Activated naive CD8-positive, alpha-beta T cell treated with anti-CD3 and anti-CD28 coated beads, Interleukin-2, amount 10 ng/mL, durations not matched to agents 7 days and 5 days (primary cell): ENCODE data around the gene CSN3. TPM values are rescaled to one million over a fixed set of nuclear protein-coding genes. Genes with fewer than 3 reads are reported as not detected.
"Not testable (repeated sequence)": the region's sequence is repeated elsewhere in the genome, so short reads cannot be mapped to it uniquely, and the experiment has no call there.

Experiments used
- ATAC-seq: fragments of 150-1000 bp; cut with Tn5 transposase; one replicate; pipeline ENCODE4 v1.10.0; 2021; ENCODE audit warnings: low read depth, moderate library complexity
- POLR2A ChIA-PET: fragments of 350-600 bp; sonication (Branson Sonifier 250); formaldehyde crosslinking; loops from one replicate; lab custom pipeline; 2021; ENCODE audit warnings: antibody characterized with exemption; lab: Charles Lee
- DNase-seq: peaks from one replicate; pipeline ENCODE4 v3.0.0; 2021
- H3K27ac Mint-ChIP-seq: one replicate; pipeline ENCODE4 v1.8.0; 2022; ENCODE audit warnings: mild to moderate bottlenecking, mixed read lengths
- H3K27me3 Mint-ChIP-seq: one replicate; pipeline ENCODE4 v1.8.0; 2022; ENCODE audit warnings: mild to moderate bottlenecking, moderate library complexity, mixed read lengths
- H3K36me3 Mint-ChIP-seq: one replicate; pipeline ENCODE4 v1.8.0; 2021; ENCODE audit warnings: mild to moderate bottlenecking, mixed read lengths
- H3K4me1 Mint-ChIP-seq: one replicate; pipeline ENCODE4 v1.8.0; 2021; ENCODE audit warnings: mixed read lengths
- H3K4me3 Mint-ChIP-seq: one replicate; pipeline ENCODE4 v1.8.0; 2022; ENCODE audit warnings: mild to moderate bottlenecking, moderate library complexity, mixed read lengths
- H3K9me3 Mint-ChIP-seq: one replicate; pipeline ENCODE4 v1.8.0; 2021; ENCODE audit warnings: mixed read lengths
- total RNA-seq, 2 experiments: library from RNA; stranded (reverse); gene quantifications; one replicate each; pipeline ENCODE4 v1.2.3, GENCODE V29; 2021

CSN3 gene, protein sequence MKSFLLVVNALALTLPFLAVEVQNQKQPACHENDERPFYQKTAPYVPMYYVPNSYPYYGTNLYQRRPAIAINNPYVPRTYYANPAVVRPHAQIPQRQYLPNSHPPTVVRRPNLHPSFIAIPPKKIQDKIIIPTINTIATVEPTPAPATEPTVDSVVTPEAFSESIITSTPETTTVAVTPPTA
- not detected for total RNA-seq

DNA sequence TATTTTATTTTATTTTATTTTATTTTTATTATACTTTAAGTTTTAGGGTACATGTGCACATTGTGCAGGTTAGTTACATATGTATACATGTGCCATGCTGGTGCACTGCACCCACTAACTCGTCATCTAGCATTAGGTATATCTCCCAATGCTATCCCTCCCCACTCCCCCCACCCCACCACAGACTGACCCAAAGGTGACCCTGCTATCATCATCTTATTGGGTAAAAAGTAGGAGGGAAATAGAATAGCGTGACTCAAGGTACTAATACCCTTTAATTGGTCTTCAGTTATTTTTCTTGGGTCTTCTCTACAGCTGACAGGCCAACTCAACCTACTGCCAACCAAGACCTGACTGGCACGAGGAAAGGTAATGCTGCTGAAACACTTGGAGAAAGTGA is at the start of gene CSN3:
Gene CSN3, plus strand, starts transcription at position 301 of the 400 bp plus-strand sequence. CDS start 2,223 bp downstream, outside the sequence.
- ATAC-seq, POLR2A ChIA-PET, H3K9me3 Mint-ChIP-seq, H3K36me3 Mint-ChIP-seq, DNase-seq, H3K27me3 Mint-ChIP-seq, H3K4me3 Mint-ChIP-seq, H3K27ac Mint-ChIP-seq, H3K4me1 Mint-ChIP-seq: not testable (repeated sequence)

DNA sequence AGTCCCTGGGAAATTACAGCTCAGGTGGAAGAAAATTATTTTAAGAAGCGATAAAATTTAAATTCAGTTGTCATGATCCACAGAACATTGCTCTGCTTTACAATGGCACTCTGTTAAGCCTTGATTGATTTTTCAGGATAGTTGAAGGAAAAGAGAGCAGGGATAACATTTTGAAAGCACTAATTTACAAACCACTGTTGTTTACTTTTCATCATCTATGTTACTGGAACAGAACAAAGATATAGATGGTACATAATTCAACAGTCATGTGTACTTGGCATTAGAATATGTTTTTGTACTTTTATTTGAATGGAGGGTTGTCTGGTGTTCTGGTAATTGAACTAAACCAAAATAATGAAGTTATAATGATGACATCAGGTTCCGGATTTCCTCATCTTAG is 49.5 kb upstream of the CSN3 start:
- ATAC-seq, result no peak
- Mint-ChIP-seq H3K36me3 (no peaks in the 10 kb centered on the region), H3K27ac (no peak overlapping the region), H3K27me3 (no peaks in the 10 kb centered on the region), H3K9me3 (no peaks in the 10 kb centered on the region), H3K4me1 (no peaks in the 10 kb centered on the region), H3K4me3 (no peak overlapping the region)
- DNase-seq, result no peak
- POLR2A ChIA-PET, result no interaction called here

DNA sequence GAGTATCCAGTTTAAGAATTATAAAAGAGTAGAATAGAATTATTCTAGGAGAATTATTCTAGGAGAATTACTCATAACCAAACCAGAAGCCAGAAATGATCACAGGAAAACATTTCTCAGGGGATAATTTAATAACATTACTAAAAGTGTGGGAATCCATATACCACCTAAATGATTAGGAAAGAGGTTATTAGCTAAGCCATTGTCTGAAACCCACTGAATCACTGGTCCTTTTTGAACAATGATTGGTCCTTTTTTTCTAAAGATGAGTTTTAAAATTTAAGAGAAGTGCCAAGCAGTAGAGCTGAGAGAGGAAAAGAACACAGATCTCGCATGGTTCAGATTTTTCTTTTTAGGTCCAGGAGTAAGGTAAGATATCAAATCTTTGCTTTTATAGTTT is 47.0 kb upstream of the CSN3 start, which contains the start of gene ODAM:
Gene ODAM, plus strand, starts transcription at position 301 of the 400 bp plus-strand sequence. CDS start 819 bp downstream, outside the sequence.
- no peak for DNase-seq
- Mint-ChIP-seq H3K9me3 (no peaks in the 10 kb centered on the region), H3K4me1 (no peaks in the 10 kb centered on the region), H3K27me3 (no peaks in the 10 kb centered on the region), H3K27ac (no peak within 1 kb of the TSS), H3K4me3 (no peak within 1 kb of the TSS), H3K36me3 (no peaks in the 10 kb centered on the region)
- ATAC-seq, result no peak
- POLR2A ChIA-PET, result no interaction called here

DNA sequence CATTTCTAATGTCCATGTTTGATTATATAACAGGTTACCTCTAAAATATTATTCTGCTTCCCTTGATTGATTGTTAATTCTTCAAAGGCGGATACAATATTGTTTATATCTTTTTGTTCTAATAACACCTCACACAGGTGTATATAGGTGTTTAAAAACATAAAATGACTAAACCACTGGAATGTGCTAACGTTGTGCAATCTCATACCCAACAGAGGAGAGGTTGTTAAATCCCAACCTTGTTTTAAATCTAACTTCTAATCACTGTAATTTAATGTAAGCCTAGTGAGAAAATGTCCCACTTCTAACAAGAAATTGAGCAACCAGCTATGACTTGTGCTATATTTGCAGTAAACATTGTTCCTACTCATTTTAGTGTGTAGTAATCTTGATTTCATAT is 45.5 kb upstream of the CSN3 start:
- POLR2A ChIA-PET, result no interaction called here
- Mint-ChIP-seq H3K4me3 (no peak overlapping the region), H3K9me3 (no peaks in the 10 kb centered on the region), H3K27me3 (no peaks in the 10 kb centered on the region), H3K4me1 (no peaks in the 10 kb centered on the region), H3K36me3 (no peaks in the 10 kb centered on the region), H3K27ac (no peak overlapping the region)
- DNase-seq (no peak), ATAC-seq (no peak)

DNA sequence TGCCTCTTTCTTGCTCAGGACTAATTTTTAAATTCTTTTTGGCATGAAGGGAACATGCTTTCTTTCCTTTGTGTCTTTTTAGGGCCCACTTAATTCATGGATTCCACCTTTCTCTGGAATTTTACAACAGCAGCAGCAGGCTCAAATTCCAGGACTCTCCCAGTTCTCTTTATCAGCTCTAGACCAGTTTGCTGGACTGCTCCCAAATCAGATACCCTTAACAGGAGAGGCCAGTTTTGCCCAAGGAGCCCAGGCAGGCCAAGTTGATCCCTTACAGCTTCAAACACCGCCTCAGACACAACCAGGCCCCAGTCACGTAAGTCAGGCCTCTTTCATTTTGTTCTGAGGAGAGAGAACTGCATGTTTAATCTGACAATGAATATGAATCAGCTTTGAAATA is 44.6 kb upstream of the CSN3 start:
- Mint-ChIP-seq H3K4me1 (no peaks in the 10 kb centered on the region), H3K27me3 (no peaks in the 10 kb centered on the region), H3K9me3 (no peaks in the 10 kb centered on the region), H3K4me3 (no peak overlapping the region), H3K36me3 (no peaks in the 10 kb centered on the region), H3K27ac (no peak overlapping the region)
- POLR2A ChIA-PET, result no interaction called here
- ATAC-seq, result no peak
- no peak for DNase-seq

DNA sequence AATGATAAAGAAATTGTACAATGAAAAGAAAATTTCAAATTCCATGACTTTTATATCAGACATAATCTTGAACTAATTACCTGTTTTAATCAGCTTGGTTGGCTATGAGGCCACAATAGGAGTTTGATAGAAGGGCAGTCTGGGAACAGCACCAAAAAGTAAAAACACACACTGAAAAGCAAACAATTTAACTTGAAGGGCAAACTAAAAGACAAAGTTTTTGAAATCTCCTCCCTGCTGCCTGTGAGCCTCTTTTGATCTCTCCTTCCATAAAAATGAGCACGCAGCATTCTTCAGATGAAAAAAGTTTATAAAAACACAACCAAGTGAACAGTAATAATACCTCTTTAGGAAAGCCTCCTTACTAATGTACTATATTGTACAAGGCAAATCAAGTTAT is 38.8 kb upstream of the CSN3 start:
- POLR2A ChIA-PET, result no interaction called here

DNA sequence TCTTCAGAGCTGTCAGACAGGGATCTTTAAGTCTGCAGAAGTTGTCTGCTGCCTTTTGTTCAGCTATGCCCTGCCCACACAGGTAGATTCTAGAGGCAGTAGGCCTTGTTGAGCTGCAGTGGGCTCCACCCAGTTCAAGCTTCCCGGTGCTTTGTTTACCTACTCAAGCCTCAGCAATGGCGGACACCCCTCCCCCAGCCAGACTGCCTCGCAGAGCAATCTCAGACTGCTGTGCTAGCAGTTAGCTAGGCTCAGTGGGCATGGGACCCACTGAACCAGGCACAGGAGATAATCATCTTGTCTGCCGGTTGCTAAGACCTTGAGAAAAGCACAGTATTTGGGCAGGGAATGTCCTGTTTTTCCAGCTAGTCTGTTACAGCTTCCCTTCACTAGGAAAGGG is 29.6 kb upstream of the CSN3 start:
- H3K36me3 Mint-ChIP-seq, H3K4me3 Mint-ChIP-seq, POLR2A ChIA-PET, H3K4me1 Mint-ChIP-seq, H3K27ac Mint-ChIP-seq, H3K27me3 Mint-ChIP-seq, DNase-seq, H3K9me3 Mint-ChIP-seq, ATAC-seq: not testable (repeated sequence)

More for the DNA sequence above, 38.8 kb upstream of the CSN3 start:
- Mint-ChIP-seq H3K27ac (no peak overlapping the region), H3K27me3 (no peaks in the 10 kb centered on the region), H3K4me3 (no peak overlapping the region), H3K36me3 (no peaks in the 10 kb centered on the region), H3K9me3 (no peaks in the 10 kb centered on the region), H3K4me1 (no peaks in the 10 kb centered on the region)
- DNase-seq (no peak), ATAC-seq (no peak)

DNA sequence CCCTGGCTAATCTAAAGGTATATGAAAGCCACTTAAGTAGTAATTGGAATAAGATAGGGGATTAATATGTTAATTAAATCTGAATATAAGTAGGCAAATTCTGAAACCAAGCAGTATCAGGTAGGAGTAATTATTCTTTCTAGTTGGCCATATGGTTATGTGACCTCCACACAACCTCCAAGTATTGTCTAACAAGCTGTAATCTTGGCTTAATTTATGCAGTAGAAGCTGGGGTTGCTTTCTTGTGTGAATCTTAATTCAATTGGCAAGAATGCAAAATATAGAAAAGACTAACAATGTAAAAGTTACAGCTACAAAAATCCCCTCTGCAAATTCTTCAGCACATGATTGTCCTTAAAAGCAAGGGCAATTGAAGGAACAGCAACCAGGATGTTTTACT is 26.3 kb upstream of the CSN3 start:
- H3K9me3 Mint-ChIP-seq, H3K27me3 Mint-ChIP-seq, H3K4me3 Mint-ChIP-seq, DNase-seq, H3K27ac Mint-ChIP-seq, ATAC-seq, H3K4me1 Mint-ChIP-seq, POLR2A ChIA-PET, H3K36me3 Mint-ChIP-seq: not testable (repeated sequence)

DNA sequence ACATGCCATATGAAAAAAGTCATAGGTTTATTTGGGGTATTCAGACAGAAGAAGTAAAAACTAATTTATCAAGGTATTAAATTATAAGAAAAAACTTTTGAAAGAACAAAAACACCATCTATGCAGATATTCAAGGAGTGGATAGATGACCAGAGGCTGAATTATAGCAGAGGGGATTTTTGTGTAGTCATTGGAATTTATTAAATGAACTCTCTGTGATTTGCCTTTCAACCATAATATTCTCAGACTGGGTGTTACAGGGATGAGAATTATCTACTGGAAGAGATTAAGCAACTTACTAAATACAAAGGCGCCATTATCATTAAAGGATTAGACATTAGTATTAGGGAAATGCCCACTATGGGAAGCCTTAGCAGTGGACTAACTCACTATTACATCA is 25.8 kb upstream of the CSN3 start:
- H3K27me3 Mint-ChIP-seq, H3K4me3 Mint-ChIP-seq, H3K9me3 Mint-ChIP-seq, DNase-seq, POLR2A ChIA-PET, H3K36me3 Mint-ChIP-seq, H3K27ac Mint-ChIP-seq, H3K4me1 Mint-ChIP-seq, ATAC-seq: not testable (repeated sequence)

DNA sequence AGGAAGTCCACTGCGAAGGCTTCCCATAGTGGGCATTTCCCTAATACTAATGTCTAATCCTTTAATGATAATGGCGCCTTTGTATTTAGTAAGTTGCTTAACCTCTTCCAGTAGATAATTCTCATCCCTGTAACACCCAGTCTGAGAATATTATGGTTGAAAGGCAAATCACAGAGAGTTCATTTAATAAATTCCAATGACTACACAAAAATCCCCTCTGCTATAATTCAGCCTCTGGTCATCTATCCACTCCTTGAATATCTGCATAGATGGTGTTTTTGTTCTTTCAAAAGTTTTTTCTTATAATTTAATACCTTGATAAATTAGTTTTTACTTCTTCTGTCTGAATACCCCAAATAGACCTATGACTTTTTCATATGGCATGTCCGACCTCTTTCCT is 21.0 kb upstream of the CSN3 start:
- ATAC-seq, H3K4me3 Mint-ChIP-seq, H3K9me3 Mint-ChIP-seq: not testable (repeated sequence)

DNA sequence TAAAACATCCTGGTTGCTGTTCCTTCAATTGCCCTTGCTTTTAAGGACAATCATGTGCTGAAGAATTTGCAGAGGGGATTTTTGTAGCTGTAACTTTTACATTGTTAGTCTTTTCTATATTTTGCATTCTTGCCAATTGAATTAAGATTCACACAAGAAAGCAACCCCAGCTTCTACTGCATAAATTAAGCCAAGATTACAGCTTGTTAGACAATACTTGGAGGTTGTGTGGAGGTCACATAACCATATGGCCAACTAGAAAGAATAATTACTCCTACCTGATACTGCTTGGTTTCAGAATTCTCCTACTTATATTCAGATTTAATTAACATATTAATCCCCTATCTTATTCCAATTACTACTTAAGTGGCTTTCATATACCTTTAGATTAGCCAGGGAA is 20.6 kb upstream of the CSN3 start:
- H3K9me3 Mint-ChIP-seq, DNase-seq, H3K4me1 Mint-ChIP-seq, H3K27me3 Mint-ChIP-seq, H3K27ac Mint-ChIP-seq, H3K36me3 Mint-ChIP-seq, H3K4me3 Mint-ChIP-seq, ATAC-seq, POLR2A ChIA-PET: not testable (repeated sequence)

More for the DNA sequence above, 21.0 kb upstream of the CSN3 start:
- H3K36me3 Mint-ChIP-seq, H3K27ac Mint-ChIP-seq, POLR2A ChIA-PET, H3K27me3 Mint-ChIP-seq, DNase-seq, H3K4me1 Mint-ChIP-seq: not testable (repeated sequence)

DNA sequence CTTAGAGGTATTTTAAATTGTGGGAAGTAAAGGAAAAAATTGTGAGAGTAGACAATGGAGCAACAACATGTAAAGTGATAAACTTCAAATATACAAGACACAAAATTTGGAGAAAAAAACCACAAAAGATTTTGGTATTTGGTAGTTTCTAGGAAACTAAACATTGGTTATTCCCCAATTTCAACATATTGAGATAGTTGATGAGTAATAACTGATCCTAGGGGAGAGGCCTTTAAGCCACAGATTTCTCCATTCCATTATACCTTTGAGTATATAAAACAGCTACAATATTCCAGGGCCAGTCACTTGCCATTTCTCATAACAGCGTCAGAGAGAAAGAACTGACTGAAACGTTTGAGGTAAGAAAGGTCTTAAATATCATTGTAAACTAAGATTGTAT is 16.6 kb upstream of the CSN3 start, which contains the start of gene FDCSP:
Gene FDCSP, plus strand, starts transcription at position 301 of the 400 bp plus-strand sequence. CDS start 5,071 bp downstream, outside the sequence.
- ATAC-seq, result no peak
- H3K4me1 Mint-ChIP-seq, result no peaks in the 10 kb centered on the region
- DNase-seq, result no peak
- no peaks in the 10 kb centered on the region for H3K36me3 Mint-ChIP-seq
- POLR2A ChIA-PET, result no interaction called here
- no peaks in the 10 kb centered on the region for H3K27me3 Mint-ChIP-seq
- H3K27ac Mint-ChIP-seq, result no peak within 1 kb of the TSS
- H3K9me3 Mint-ChIP-seq, result no peaks in the 10 kb centered on the region
- H3K4me3 Mint-ChIP-seq, result no peak within 1 kb of the TSS

DNA sequence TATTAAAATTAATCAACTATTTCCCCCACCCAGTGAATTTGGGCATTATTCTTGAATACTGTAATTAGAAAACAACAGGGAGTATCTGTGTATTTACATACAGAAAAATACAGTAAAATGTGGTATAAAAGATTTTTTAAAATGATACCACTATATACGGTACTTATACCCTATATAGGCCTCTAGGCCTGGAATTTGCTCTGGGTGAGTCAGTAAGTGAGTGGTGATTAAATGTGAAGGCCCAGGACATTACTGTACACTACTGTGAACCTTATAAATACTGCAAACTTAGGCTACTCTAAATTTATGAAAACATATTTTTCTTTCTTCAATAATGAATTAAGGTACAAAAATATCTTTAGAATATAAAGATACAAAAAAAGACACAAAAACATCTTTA is 6.3 kb upstream of the CSN3 start:
- no peaks in the 10 kb centered on the region for H3K27me3 Mint-ChIP-seq
- POLR2A ChIA-PET, result no interaction called here
- no peaks in the 10 kb centered on the region for H3K9me3 Mint-ChIP-seq
- no peak overlapping the region for H3K4me3 Mint-ChIP-seq
- no peak for DNase-seq
- no peak for ATAC-seq
- no peaks in the 10 kb centered on the region for H3K36me3 Mint-ChIP-seq
- no peaks in the 10 kb centered on the region for H3K4me1 Mint-ChIP-seq
- no peak overlapping the region for H3K27ac Mint-ChIP-seq

DNA sequence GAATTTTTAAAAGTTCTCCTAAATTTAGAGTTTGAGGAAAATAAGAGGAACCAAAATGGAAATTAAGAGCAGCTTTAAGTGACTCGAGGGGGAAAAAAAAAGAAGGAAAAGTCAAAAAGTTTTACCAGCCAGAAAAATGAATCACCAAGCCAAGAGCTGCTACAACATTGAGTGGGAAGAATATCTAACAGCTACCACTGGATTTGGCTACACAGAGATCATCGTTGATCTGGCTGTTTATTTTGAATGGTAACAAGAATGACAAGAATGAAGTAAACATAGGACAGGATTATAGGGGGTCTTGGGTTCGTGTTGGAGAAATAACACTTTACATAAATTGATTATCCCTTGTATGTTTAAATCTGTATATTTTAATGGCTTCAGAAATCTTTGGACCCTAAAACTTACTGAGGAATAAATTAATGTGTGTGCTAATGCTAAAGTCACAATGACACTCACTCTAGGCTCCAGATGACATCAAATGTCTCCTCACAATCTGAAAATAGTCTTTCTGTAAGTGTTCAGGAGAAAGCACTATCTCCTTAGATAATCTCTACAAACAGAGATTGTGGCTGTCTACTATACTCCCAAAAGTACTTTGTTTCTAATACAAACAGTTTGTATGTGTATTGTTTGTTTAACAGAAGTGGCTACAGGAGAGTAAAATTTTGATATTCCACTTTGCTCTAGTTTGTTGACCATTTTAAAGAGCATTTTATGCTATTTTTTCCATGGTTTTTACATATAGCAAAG is 3.1 kb upstream of the CSN3 start:
- no peak overlapping the region for H3K27ac Mint-ChIP-seq
- H3K4me1 Mint-ChIP-seq, result no peaks in the 10 kb centered on the region
- no peak overlapping the region for H3K4me3 Mint-ChIP-seq
- DNase-seq, result no peak
- no peak for ATAC-seq
- H3K9me3 Mint-ChIP-seq, result no peaks in the 10 kb centered on the region
- H3K36me3 Mint-ChIP-seq, result no peaks in the 10 kb centered on the region
- no peaks in the 10 kb centered on the region for H3K27me3 Mint-ChIP-seq
- POLR2A ChIA-PET, result no interaction called here
